Panc1 (cell line): ENCODE results near the gene FBXO46. TPM values are rescaled to one million over a fixed set of nuclear protein-coding genes. Genes with fewer than 3 reads are reported as not detected.

ENCODE experiments used
- ATAC-seq: fragments of 200-7000 bp; cut with Tn5 transposase; 2 replicates; pipeline ENCODE4 v1.9.1; 2020; ENCODE audit warnings: mild to moderate bottlenecking, moderate library complexity
- BruUV-seq: library from RNA; stranded (reverse); fragments of 400-500 nt; replicated peaks from 2 replicates; lab custom pipeline; 2021; lab: Mats Ljungman, UMichigan
- CTCF ChIA-PET: fragments of 300-600 bp; sonication (Branson Sonifier 250); formaldehyde crosslinking; loops from one replicate; lab custom pipeline; 2022; ENCODE audit warnings: antibody characterized with exemption; lab: Charles Lee
- POLR2A ChIA-PET: fragments of 300-600 bp; sonication (Branson Sonifier 250); formaldehyde crosslinking; loops from one replicate; lab custom pipeline; 2022; ENCODE audit warnings: antibody characterized with exemption; lab: Charles Lee
- DNase-seq: peaks from one replicate; pipeline ENCODE4 v3.0.0-alpha.2; 2010; ENCODE audit warnings: low read depth, low spot score
- H3K27ac ChIP-seq: 2 replicates; pipeline ENCODE4 v1.5.1; 2011; ENCODE audit warnings: mild to moderate bottlenecking, low read length, inconsistent platforms
- H3K27me3 ChIP-seq: fragments of 200-500 bp; sonication (Bioruptor generic); 2 replicates; pipeline ENCODE4 v1.6.0; 2014; ENCODE audit warnings: low read length, inconsistent platforms; ENCODE audit not compliant: control insufficient read depth, insufficient read depth
- H3K36me3 ChIP-seq: fragments of 200-500 bp; sonication (Bioruptor generic); 2 replicates; pipeline ENCODE4 v1.5.1; 2014; ENCODE audit warnings: inconsistent platforms, mild to moderate bottlenecking, low read length, moderate library complexity; ENCODE audit not compliant: control insufficient read depth, insufficient read depth
- H3K4me1 ChIP-seq: 2 replicates; pipeline ENCODE4 v1.5.1; 2011; ENCODE audit warnings: inconsistent platforms, mild to moderate bottlenecking, low read length, moderate library complexity; ENCODE audit not compliant: control insufficient read depth, insufficient read depth
- H3K4me3 ChIP-seq, 2 experiments: 2 replicates each; pipeline ENCODE4 v1.5.1; 2011 to 2012; ENCODE audit warnings: low read depth in 2 of 2, low read length in 2 of 2, mild to moderate bottlenecking in 2 of 2, inconsistent platforms in 1 of 2, moderate library complexity in 1 of 2
- H3K9me3 ChIP-seq: fragments of 200-500 bp; sonication (Bioruptor generic); 2 replicates; pipeline ENCODE4 v1.5.1; 2014; ENCODE audit warnings: low read depth, mild to moderate bottlenecking, inconsistent platforms, low read length, moderate library complexity; ENCODE audit not compliant: control insufficient read depth, insufficient read depth
- CTCF ChIP-seq: fragments of 450-650 bp; IDR thresholded peaks from 2 replicates; pipeline ENCODE4 v1.5.1; 2017; ENCODE audit warnings: mild to moderate bottlenecking
- POLR2AphosphoS5 ChIP-seq: IDR thresholded peaks from 2 replicates; pipeline ENCODE4 v1.6.1; 2012; ENCODE audit warnings: mild to moderate bottlenecking, low read depth, low read length, moderate library complexity
- SIN3A ChIP-seq: IDR thresholded peaks from 2 replicates; pipeline ENCODE4 v1.6.1; 2012; ENCODE audit warnings: low read depth, mild to moderate bottlenecking, low read length, moderate library complexity, borderline replicate concordance; ENCODE audit not compliant: insufficient read depth
- TCF7L2 ChIP-seq: IDR thresholded peaks from 2 replicates; pipeline ENCODE4 v1.6.1; 2011; ENCODE audit warnings: mild to moderate bottlenecking, low read depth, low read length, inconsistent platforms
- in situ Hi-C: cut with HindIII; loops from 2 replicates; pipeline ENCODE4 v1.10.0; 2016; ENCODE audit warnings: low sequenced_read_pairs, low pct_unique_long_range_greater_than_20kb
- intact Hi-C: fragments of 100-400 bp; cut with micrococcal nuclease; formaldehyde crosslinking; loops from one replicate; pipeline ENCODE4 v1.10.0; 2022; ENCODE audit not compliant: unreplicated experiment
- total RNA-seq: library from RNA; stranded (reverse); gene quantifications from one replicate; pipeline ENCODE4 v1.2.1, GENCODE V29; 2021; ENCODE audit not compliant: unreplicated experiment
- TF ChIP-seq, protein P1 (sequence below), 2 experiments: IDR thresholded peaks; 2 replicates each; pipeline ENCODE4 v1.6.1; 2011 to 2012; ENCODE audit warnings: low read depth in 2 of 2, control low read depth in 1 of 2, low read length in 1 of 2, mild to moderate bottlenecking in 1 of 2, moderate library complexity in 1 of 2; ENCODE audit not compliant: insufficient read depth in 1 of 2

Gene FBXO46
- total RNA-seq, 1 experiment from 2014 or later, result 25.1 TPM

GRCh38 chr19:45761714-45762113 lies 31.0 kb upstream of the FBXO46 start:
- no peak overlapping the region for H3K27ac ChIP-seq
- CTCF ChIA-PET, result no interaction called here
- BruUV-seq, result no TSS peak

GRCh38 chr19:45758921-45759320 lies 28.2 kb upstream of the FBXO46 start:
- DNase-seq, result no peak
- no peak overlapping the region for H3K27ac ChIP-seq
- ChIA-PET CTCF (no interaction called here), POLR2A (no interaction called here)
- H3K27me3 ChIP-seq, result no peaks in the 10 kb centered on the region
- H3K9me3 ChIP-seq, result no peaks in the 10 kb centered on the region
- H3K4me3 ChIP-seq, result no peak overlapping the region
- TF ChIP-seq CTCF (no peak), POLR2AphosphoS5 (no peak), SIN3A (no peak), TCF7L2 (no peak)
- TF ChIP-seq, protein P1, sequence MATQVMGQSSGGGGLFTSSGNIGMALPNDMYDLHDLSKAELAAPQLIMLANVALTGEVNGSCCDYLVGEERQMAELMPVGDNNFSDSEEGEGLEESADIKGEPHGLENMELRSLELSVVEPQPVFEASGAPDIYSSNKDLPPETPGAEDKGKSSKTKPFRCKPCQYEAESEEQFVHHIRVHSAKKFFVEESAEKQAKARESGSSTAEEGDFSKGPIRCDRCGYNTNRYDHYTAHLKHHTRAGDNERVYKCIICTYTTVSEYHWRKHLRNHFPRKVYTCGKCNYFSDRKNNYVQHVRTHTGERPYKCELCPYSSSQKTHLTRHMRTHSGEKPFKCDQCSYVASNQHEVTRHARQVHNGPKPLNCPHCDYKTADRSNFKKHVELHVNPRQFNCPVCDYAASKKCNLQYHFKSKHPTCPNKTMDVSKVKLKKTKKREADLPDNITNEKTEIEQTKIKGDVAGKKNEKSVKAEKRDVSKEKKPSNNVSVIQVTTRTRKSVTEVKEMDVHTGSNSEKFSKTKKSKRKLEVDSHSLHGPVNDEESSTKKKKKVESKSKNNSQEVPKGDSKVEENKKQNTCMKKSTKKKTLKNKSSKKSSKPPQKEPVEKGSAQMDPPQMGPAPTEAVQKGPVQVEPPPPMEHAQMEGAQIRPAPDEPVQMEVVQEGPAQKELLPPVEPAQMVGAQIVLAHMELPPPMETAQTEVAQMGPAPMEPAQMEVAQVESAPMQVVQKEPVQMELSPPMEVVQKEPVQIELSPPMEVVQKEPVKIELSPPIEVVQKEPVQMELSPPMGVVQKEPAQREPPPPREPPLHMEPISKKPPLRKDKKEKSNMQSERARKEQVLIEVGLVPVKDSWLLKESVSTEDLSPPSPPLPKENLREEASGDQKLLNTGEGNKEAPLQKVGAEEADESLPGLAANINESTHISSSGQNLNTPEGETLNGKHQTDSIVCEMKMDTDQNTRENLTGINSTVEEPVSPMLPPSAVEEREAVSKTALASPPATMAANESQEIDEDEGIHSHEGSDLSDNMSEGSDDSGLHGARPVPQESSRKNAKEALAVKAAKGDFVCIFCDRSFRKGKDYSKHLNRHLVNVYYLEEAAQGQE (IDR thresholded peaks at IDR 0.05; ENCODE audit: insufficient read depth in 1 of 2, low read depth in 2 of 2, low read length in 1 of 2), result no peak
- intact Hi-C loops (no loop called here), in situ Hi-C loops (no loop called here)
- no peaks in the 10 kb centered on the region for H3K4me1 ChIP-seq
- no TSS peak for BruUV-seq
- no peak for ATAC-seq
- no peaks in the 10 kb centered on the region for H3K36me3 ChIP-seq

More at GRCh38 chr19:45761714-45762113, 31.0 kb upstream of the FBXO46 start:
- Histone ChIP-seq H3K4me1 (peaks cover 22% of the 10 kb centered on the region), H3K4me3 (no peak overlapping the region), H3K9me3 (no peaks in the 10 kb centered on the region), H3K36me3 (no peaks in the 10 kb centered on the region), H3K27me3 (no peaks in the 10 kb centered on the region)
- no peak for DNase-seq
- ATAC-seq, result no peak
- in situ Hi-C loops (no loop called here), intact Hi-C loops (loop anchor here (10.0 kb wide), 1 partner anchor 57 kb away; no protein-coding TSS in a partner anchor)
- no peak for TF ChIP-seq TCF7L2
- TF ChIP-seq CTCF, result no peak
- TF ChIP-seq, protein P1 (IDR thresholded peaks at IDR 0.05; ENCODE audit: insufficient read depth in 1 of 2, low read depth in 2 of 2, low read length in 1 of 2), result no peak
- TF ChIP-seq SIN3A, result no peak
- no peak for TF ChIP-seq POLR2AphosphoS5
- POLR2A ChIA-PET, result no interaction called here
